DOHH2 (cell line): Measurements from ENCODE around the gene IPO7.

Source experiments
- CTCF ChIP-seq: fragments of 200-600 bp; sonication (generic); IDR thresholded peaks from one replicate; pipeline ENCODE4 v1.5.1; 2014; ENCODE audit warnings: antibody characterized with exemption, mild to moderate bottlenecking, low read depth, low read length; ENCODE audit not compliant: poor library complexity, severe bottlenecking
- EZH2phosphoT487 ChIP-seq: fragments of 200-600 bp; sonication (generic); IDR thresholded peaks from 2 replicates; pipeline ENCODE4 v1.6.1; 2017; ENCODE audit warnings: borderline replicate concordance, mild to moderate bottlenecking, antibody characterized with exemption, low read length, moderate library complexity, mixed read lengths

- TF ChIP-seq EZH2phosphoT487, result no peak
- no peak for TF ChIP-seq CTCF
Measured at GRCh38 chr11:9455722-9456121, 71.3 kb downstream of the IPO7 start.
